Hematopoietic multipotent progenitor cell treated with erythropoietin and hydrocortisone succinate and interleukin-3 and kit ligand, for 6 days (in vitro differentiated cells): ENCODE data around the gene KLF1.
"Not testable (repeated sequence)": the region's sequence is repeated elsewhere in the genome, so short reads cannot be mapped to it uniquely, and the experiment has no call there.

Experiments used
- DNase-seq: peaks from one replicate; pipeline ENCODE4 v3.0.0-alpha.2; 2015

Gene KLF1

GRCh38 chr19:12890787-12891552 is 4.0 kb upstream of the KLF1 start, which contains the start of gene GCDH:
Gene GCDH (plus strand): TSS chr19:12891160. CDS start chr19:12891305, 145 bp downstream.
- DNase-seq, result peak; percentile 100

GRCh38 chr19:12890299-12890786 is 3.3 kb upstream of the KLF1 start:
- DNase-seq, result not testable (repeated sequence)

- peak; percentile 47 for DNase-seq
Observed at GRCh38 chr19:12888006-12888603, 1.1 kb upstream of the KLF1 start.

GRCh38 chr19:12886651-12886968 is 391 bp downstream of the KLF1 start:
- peak; percentile 37 for DNase-seq

GRCh38 chr19:12885749-12886650 is 1.0 kb downstream of the KLF1 start:
- DNase-seq, result peak; percentile 94

GRCh38 chr19:12884926-12885748 is 1.9 kb downstream of the KLF1 start:
- DNase-seq, result peak; percentile 96

GRCh38 chr19:12884627-12884925 is 2.4 kb downstream of the KLF1 start:
- no peak for DNase-seq

GRCh38 chr19:12884202-12884601 is 2.8 kb downstream of the KLF1 start:
- DNase-seq, result peak; percentile 27

GRCh38 chr19:12882589-12882988 is 4.4 kb downstream of the KLF1 start:
- DNase-seq, result peak; percentile 41

- DNase-seq, result peak; percentile 98
Observed at GRCh38 chr19:12881172-12881808, 5.7 kb downstream of the KLF1 start, which contains the start of gene DNASE2. Gene DNASE2 (minus strand): TSS chr19:12881449. CDS start chr19:12881375, 74 bp downstream.

- DNase-seq, result peak; percentile 59
Observed at GRCh38 chr19:12880551-12881171, 6.3 kb downstream of the KLF1 start.

- DNase-seq, result no peak
Observed at GRCh38 chr19:12875086-12875485, 11.9 kb downstream of the KLF1 start.

GRCh38 chr19:12873891-12874745 is 12.9 kb downstream of the KLF1 start:
- no peak for DNase-seq

- peak; percentile 82 for DNase-seq
Observed at GRCh38 chr19:12872941-12873890, 13.8 kb downstream of the KLF1 start.

GRCh38 chr19:12872255-12872654 is 14.7 kb downstream of the KLF1 start:
- peak; percentile 40 for DNase-seq

- DNase-seq, result no peak
Observed at GRCh38 chr19:12871681-12872080, 15.3 kb downstream of the KLF1 start.

- DNase-seq, result no peak
Observed at GRCh38 chr19:12868540-12869112, 18.4 kb downstream of the KLF1 start.

- peak; percentile 90 for DNase-seq
Observed at GRCh38 chr19:12867120-12868099, 19.6 kb downstream of the KLF1 start.
